ENCODE measurements around the gene NLGN3.
A peak's percentile ranks its signal among the peaks of the same experiment; 100 is the strongest.

NLGN3 gene

GRCh38 chrX:71144651-71145050, at the start of gene NLGN3:
TSS of gene NLGN3 (plus strand) at chrX:71144841. CDS start at chrX:71147750, 2,909 bp downstream.
- DNase-seq (ENCODE audit: low spot score): no peak

GRCh38 chrX:71095033-71095432, 49.6 kb upstream of the NLGN3 start:
- no peak for DNase-seq (ENCODE audit: low spot score)

- DNase-seq (ENCODE audit: low spot score): peak; percentile 88
These were observed 49.1 kb upstream of the NLGN3 start, which contains the start of gene FOXO4 for GRCh38 chrX:71095555-71095980. TSS of gene FOXO4 (plus strand) at chrX:71095851. CDS start at chrX:71096529, 678 bp downstream.

- peak; percentile 37 for DNase-seq (ENCODE audit: low spot score)
These were observed 48.5 kb upstream of the NLGN3 start for GRCh38 chrX:71095981-71096759.

- no peak for DNase-seq (ENCODE audit: low spot score)
These were observed 47.9 kb upstream of the NLGN3 start for GRCh38 chrX:71096760-71097032.

DNA sequence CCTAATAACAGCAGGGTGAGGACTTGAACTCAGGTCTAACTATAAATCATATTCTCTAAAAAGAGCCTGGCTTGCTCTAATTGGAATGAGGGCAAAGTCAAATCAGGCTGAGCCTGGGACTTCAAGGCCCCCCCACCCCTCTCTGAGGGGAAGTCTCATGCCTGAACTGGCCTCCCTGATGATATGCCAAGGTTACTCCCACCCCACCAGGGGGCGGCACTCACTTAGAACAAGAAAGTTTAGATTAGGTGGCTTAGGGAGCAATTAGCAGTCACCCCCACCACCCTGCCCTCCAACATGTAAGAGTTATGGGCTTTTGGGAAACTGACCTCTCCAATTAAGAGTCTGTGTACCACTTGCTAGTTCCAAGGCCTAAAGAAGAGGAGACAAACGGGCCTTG, 46.3 kb upstream of the NLGN3 start:
- DNase-seq (ENCODE audit: low spot score): peak; percentile 31

DNA sequence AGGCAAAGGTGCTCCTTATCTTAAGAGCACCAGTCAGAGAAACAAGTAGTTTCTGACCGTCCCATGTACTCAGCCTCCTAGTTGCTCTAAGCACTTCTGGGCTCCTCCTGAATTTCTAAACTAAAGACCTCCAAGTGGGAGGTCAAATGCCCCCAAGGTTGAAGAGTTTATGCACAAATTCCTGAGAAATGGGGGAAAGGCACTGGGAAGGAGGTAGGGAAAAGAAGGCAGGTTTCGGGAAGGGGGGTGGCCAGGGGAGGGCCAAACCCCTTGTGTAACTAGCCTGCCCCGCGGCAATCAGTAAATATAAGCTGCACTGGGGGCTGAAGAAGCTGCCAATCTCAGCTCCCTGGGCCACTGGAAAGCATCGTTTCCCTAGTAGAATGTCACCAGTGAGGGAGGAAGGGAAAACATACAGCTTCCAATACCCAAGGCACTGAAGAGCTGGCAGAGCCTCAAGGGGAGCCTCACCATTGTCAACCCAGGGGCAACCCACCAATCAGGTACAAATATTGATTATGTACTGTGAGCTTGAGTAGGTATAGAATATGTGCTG, 45.6 kb upstream of the NLGN3 start:
- DNase-seq (ENCODE audit: low spot score): no peak

- no peak for DNase-seq (ENCODE audit: low spot score)
These were observed 44.9 kb upstream of the NLGN3 start for GRCh38 chrX:71099736-71100135.

- no peak for DNase-seq (ENCODE audit: low spot score)
These were observed 43.8 kb upstream of the NLGN3 start for GRCh38 chrX:71100581-71101505.

- DNase-seq (ENCODE audit: low spot score): no peak
These were observed 42.3 kb upstream of the NLGN3 start for GRCh38 chrX:71102292-71102691.

DNA sequence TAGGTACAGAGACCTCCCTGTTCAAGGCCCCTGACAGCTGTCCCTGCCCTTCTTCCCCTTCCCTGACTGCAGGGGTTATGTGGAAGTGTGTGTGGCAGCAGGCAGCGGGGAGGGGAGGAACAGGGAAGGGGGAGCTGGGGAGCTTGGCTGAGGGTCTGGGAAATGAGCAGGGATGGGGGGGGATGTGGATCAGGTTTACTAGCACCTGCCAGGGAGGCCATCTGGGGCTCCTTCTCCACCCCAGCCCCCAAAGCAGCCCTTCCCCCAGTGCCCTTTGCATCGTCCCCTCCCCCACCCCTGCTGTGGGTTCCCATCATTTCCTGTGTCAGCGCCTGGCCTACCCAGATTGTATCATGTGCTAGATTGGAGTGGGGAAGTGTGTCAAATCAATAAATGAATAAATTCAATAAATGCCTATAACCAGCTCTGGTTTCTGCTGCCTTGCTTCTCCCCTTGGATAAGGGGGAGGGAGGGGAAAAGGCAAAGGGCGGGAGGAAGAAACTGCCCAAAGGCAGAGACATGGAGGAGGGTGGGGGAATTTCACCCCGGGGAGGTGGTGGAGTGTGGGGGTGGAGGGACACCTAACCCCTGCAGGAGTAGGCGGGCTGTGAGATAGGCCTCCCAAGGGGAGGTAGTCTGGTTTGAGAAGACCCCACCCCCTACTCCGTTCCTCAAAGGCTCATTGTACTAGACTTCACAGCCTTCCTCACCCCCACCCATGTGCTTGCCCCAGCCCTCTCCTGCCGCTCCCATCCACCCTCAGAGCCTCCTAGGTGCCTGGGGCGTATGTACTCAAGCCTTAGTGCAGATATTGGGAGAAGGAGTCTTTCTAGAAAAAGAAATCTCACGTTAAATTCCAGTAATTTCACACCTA, 41.3 kb upstream of the NLGN3 start:
- no peak for DNase-seq (ENCODE audit: low spot score)

DNA sequence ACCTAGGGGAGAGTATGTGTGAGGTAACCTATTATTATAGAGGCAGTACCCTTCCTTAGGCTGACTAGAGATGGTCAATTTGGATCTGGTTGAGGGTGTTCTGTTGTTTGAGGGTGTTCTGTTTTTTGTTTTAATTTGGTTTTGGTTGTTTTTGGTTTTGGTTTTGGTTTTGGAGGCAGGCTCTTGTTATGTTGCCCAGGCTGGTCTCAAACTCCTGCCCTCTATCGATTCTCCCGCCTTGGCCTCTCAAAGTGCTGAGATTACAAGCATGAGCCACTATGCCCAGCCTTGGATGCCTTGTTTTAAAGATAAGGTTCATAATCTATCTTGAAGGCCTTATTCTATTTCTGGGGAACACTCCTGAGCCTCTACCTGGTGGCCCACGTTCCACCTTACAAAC, 39.0 kb upstream of the NLGN3 start:
- no peak for DNase-seq (ENCODE audit: low spot score)

- no peak for DNase-seq (ENCODE audit: low spot score)
These were observed 38.2 kb upstream of the NLGN3 start, which contains the start of gene CXorf65 for GRCh38 chrX:71106427-71106826. TSS of gene CXorf65 (minus strand) at chrX:71106740. CDS start at chrX:71106556, 184 bp downstream.

DNA sequence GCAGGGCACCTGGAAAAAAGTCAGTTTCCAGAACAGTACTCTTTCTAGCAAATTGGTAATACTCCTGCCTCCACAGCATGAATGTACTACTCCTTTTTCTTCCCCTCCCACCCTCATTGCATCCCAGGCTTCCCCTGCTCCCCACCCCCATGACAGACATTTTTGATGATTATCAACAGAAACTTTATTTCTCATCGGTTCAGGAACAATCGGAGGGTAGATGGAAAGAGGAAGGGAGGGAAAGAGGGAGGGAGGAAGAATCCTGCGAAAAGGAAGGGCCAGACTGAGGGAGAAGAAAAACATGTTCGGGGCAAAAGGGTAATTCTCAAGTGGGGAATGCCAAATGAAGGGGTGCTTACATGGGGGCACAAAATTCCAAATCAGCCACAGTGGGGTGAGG, 37.4 kb upstream of the NLGN3 start:
- DNase-seq (ENCODE audit: low spot score): no peak

DNA sequence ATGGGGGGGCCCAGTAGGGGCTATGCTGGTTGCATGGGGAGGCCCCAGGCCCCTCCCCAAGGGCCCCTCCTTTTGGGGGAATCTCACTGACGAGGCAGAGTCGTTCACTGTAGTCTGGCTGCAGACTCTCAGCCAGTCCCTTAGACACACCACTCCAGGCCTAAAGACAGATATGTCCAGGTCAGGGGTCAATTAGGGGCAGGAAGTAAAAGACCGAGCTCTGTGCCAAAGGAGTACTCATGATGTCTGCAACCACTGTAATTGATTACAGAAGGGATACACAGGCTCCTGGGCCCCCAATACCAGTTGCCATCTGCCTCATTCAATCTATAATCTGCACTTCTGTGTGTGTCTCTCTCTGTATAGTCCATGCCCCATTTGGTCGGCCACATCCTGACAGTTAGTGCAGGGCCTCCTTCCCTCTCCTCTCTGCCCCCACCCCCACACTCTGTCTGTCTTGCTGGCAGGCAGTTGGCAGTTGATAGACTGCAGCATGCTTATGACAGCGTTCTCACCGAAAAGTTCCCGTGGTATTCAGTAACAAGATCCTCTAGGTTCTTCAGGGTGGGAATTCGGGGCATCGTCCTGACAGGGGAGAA, 36.8 kb upstream of the NLGN3 start:
- DNase-seq (ENCODE audit: low spot score): no peak

DNA sequence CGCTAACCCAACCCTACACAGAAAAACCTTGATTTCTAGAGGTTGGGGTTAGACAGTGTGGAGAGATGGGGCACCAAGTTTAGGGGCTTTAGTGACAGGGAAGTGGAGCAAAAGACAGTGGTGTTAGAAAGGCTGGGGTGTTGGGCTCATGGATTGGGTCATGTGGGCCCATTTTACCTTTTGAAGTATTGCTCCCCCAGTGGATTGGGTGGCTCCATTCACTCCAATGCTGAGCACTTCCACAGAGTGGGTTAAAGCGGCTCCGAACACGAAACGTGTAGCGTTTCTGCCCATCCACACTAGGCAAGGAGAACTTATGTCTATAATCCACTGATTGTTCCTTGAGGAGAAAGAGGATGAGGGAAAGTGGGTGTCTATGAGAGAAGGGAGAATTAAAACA, 35.6 kb upstream of the NLGN3 start:
- no peak for DNase-seq (ENCODE audit: low spot score)

GRCh38 chrX:71111141-71111843, 33.3 kb upstream of the NLGN3 start, which contains the start of gene IL2RG:
TSS of gene IL2RG (minus strand) at chrX:71111577. CDS start at chrX:71111539, 38 bp downstream.
- no peak for DNase-seq (ENCODE audit: low spot score)

GRCh38 chrX:71111921-71112431, 32.7 kb upstream of the NLGN3 start:
- no peak for DNase-seq (ENCODE audit: low spot score)

GRCh38 chrX:71117358-71117757, 27.3 kb upstream of the NLGN3 start:
- DNase-seq (ENCODE audit: low spot score): no peak

Data from RKO (cell line).